D721Med (cell line): ENCODE results near the gene IDE.

ENCODE experiments used
- DNase-seq: peaks from one replicate; pipeline ENCODE4 v3.0.0; 2011; ENCODE audit warnings: low spot score; ENCODE audit not compliant: insufficient read length
- FAIRE-seq: peaks from 2 replicates; lab custom pipeline; 2011; peaks lifted over from hg19 to GRCh38; lab: Jason Lieb, UNC
- TF ChIP-seq, protein P1 (sequence below): IDR thresholded peaks from 2 replicates; pipeline ENCODE4 v1.5.1; 2012; ENCODE audit warnings: mild to moderate bottlenecking, control low read depth; ENCODE audit not compliant: insufficient read depth; ENCODE audit errors: missing control alignments

IDE gene

DNA sequence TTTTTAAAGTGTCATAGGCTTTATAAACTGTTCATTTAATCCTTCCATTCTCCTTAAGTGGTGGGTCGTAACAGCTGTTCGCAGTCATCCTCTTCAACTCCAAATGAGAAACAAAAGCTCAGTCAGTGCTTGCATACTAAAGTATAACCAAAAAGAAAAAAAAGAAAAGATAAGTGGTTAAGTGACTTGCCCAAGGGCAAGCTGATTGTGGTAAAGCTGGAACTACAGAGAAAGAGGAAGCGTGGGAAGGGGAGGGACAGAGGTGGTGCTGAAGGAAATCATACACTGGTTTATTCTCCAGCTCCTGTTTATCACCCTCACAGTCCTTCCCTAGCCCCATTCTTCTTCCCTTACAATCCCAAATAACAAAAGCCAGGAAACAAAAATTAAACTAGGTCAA lies 29.6 kb downstream of the IDE start:
- TF ChIP-seq, protein P1, sequence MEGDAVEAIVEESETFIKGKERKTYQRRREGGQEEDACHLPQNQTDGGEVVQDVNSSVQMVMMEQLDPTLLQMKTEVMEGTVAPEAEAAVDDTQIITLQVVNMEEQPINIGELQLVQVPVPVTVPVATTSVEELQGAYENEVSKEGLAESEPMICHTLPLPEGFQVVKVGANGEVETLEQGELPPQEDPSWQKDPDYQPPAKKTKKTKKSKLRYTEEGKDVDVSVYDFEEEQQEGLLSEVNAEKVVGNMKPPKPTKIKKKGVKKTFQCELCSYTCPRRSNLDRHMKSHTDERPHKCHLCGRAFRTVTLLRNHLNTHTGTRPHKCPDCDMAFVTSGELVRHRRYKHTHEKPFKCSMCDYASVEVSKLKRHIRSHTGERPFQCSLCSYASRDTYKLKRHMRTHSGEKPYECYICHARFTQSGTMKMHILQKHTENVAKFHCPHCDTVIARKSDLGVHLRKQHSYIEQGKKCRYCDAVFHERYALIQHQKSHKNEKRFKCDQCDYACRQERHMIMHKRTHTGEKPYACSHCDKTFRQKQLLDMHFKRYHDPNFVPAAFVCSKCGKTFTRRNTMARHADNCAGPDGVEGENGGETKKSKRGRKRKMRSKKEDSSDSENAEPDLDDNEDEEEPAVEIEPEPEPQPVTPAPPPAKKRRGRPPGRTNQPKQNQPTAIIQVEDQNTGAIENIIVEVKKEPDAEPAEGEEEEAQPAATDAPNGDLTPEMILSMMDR = no peak
- no peak for FAIRE-seq
- no peak for DNase-seq

DNA sequence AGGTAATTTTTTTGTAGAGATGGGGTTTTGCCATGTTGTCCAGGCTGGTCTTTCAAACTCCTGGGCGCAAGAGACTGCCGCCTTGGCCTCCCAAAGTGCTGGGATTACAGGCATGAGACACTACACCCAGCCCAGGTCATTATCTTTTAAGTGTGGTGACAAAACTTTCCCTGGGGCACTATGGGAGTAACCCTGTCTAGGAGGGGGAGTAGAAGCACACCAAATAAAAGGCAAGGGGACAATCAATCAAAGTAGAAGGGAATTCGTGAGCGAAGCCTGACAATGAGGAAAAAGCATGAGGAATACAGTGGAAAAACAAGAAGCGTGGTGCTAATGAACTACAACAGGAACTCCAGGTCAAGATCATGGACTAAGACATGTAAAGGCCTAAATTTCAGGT lies 31.4 kb downstream of the IDE start:
- FAIRE-seq (no peak), DNase-seq (no peak)
- TF ChIP-seq, protein P1 = no peak

DNA sequence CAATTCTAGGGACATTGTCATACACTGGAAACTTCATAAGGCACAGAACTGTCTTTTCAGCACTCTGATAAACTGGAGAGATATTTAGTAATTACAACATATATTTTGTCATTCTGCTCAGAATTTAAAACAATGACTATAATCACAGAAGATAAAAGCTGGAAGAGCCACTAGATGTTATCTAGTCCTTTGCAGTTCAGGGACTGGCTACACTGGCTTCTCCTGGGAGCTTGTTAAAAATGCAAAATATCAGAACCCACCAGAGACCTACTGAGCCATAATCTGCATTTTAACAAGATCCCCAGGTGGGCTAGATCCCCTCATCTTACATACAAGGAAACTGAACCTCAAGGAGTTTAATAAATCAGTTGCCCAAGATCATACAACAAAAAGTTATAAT lies 32.3 kb downstream of the IDE start:
- TF ChIP-seq, protein P1 = no peak
- FAIRE-seq = no peak
- DNase-seq = no peak

DNA sequence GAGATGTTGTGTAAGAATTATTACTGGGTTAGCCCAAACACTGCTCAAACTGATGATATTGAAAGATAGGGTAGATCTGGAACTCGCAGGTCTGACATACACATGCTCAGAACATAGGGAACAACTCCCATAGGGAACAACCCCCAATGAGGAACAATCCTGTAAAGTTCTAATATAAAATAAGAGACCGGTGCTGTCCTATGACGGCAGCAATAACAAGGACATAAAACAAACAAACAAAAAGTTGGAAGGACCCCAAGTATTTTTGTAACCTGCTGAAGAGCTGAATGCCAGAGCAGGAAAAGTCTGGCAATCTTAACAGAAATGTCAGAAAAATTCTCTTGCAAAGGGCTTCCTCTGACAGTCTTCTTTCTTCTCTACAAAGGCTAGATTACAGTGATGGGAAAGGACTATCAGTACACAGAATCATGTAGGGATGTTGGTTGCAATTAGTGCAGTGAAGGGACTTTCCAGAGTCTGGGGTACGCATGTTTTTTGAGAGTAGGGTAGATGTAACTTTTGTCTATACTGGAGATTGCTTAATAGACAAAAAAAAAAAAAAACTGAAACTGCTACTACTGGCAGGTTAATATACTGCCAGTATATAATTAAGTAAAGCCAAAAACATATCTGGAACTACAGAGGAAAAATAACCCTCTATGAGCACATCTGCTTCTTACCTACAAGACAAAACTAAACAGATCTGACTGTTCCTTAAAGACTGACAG lies 35.5 kb downstream of the IDE start:
- FAIRE-seq = no peak
- DNase-seq = no peak
- TF ChIP-seq, protein P1 = no peak

DNA sequence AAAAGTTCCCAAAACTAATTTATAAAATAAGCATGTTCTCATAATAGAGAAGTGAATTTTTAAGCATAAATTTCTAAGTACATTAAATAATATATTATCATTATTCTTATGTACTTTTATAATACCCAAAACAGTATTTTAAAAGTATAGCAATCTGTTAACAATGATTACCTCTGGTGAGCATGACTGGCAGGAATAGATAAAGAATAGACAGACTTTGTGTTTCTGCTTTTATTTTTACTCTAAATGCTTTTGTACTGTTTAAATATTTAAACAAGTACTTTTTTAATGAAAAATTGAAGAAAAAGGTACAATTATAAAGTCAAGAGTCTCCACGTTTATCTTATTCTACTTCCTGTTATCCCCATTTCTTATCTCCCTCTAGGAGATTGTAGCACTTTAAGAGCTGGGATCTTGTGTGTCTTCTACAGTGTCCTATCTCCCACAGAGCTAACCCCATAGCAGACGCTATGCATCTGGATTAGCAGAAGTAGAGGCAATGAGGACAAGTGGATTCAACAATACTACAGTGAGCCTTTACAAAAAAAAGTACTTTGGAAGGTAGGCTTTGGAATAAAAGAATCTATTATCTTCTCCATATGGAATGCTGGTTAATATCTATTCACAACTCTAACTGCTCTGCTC lies 42.9 kb downstream of the IDE start:
- FAIRE-seq = no peak
- DNase-seq = no peak
- TF ChIP-seq, protein P1 = no peak

DNA sequence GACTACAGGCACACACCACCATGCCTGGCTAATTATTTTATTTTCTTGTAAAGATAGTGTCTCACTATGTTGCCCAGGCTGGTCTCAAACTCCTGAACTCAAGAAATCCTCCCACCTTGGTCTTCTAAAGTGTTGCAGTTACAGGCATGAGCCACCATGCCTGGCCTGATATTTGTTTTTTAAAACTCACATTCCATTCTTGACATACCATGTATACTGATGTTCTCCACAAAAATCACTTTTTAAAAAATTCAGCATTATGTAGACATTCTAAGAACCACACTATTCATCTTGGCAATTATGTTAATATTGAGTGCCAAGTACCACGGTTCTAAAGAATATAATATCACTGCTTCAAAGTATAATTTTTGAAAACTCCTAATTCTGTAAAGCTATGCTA lies 43.5 kb downstream of the IDE start:
- no peak for FAIRE-seq

More for the DNA sequence above, 43.5 kb downstream of the IDE start:
- TF ChIP-seq, protein P1 = no peak
- DNase-seq = no peak
